IPS-18c (cell line): Measurements from ENCODE around the gene ST8SIA1.

ENCODE experiments used
- H3K4me3 ChIP-seq: 2 replicates; pipeline ENCODE4 v1.7.0; 2013; ENCODE audit warnings: low read depth, mild to moderate bottlenecking, low read length, moderate library complexity; ENCODE audit not compliant: insufficient read depth
- H3K9me3 ChIP-seq: one replicate; pipeline ENCODE4 v1.6.1; 2013; ENCODE audit warnings: mild to moderate bottlenecking, low read length, moderate library complexity; ENCODE audit not compliant: control insufficient read depth, insufficient read depth

Gene ST8SIA1

GRCh38 chr12:22229652-22230279 is 104.7 kb downstream of the ST8SIA1 start:
- Histone ChIP-seq H3K4me3 (no peak overlapping the region), H3K9me3 (no peaks in the 10 kb centered on the region)

- H3K9me3 ChIP-seq, result no peaks in the 10 kb centered on the region
Observed at GRCh38 chr12:22228022-22228875, 106.3 kb downstream of the ST8SIA1 start.

GRCh38 chr12:22223356-22223755 is 111.2 kb downstream of the ST8SIA1 start:
- no peak overlapping the region for H3K4me3 ChIP-seq
- no peaks in the 10 kb centered on the region for H3K9me3 ChIP-seq

More at GRCh38 chr12:22228022-22228875, 106.3 kb downstream of the ST8SIA1 start:
- no peak overlapping the region for H3K4me3 ChIP-seq

GRCh38 chr12:22217556-22217955 is 117.0 kb downstream of the ST8SIA1 start:
- Histone ChIP-seq H3K9me3 (no peaks in the 10 kb centered on the region), H3K4me3 (no peak overlapping the region)

DNA sequence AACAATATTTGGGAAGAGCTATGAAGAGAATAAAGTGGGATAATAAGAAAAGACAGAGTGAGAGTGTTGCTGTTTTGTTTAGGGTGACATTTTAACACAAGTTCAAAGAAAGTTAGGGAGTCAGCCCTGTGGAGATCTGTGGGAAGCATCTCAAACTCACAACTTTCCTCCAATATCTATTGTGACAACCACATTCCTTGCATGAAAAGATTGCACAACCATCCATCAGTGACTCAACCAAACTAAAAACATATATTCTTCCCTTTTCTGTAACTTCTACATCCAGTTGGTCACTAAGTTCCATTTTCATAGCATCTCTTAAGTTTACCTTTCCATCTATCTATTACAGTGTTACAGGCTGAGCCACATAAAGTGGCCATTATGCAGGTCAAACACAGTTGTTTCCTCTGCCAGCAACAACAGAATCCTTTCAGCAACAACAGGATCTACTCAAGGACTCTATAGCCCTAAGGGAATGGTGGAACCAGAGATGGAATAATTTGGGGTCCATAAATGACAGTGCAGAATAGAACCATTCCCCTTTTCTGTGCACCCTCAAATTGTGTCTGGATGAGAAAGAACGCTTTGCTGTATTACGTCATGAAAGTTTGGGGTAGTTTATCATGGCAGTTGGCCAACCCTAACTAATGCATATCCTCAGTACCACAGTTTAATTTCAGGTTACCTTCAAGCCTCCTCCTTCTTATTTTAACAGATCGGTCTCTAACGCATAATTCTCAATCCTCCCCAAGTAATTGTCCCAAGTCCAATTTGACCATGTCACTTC is 118.8 kb downstream of the ST8SIA1 start:
- no peak overlapping the region for H3K4me3 ChIP-seq
- H3K9me3 ChIP-seq, result no peaks in the 10 kb centered on the region

DNA sequence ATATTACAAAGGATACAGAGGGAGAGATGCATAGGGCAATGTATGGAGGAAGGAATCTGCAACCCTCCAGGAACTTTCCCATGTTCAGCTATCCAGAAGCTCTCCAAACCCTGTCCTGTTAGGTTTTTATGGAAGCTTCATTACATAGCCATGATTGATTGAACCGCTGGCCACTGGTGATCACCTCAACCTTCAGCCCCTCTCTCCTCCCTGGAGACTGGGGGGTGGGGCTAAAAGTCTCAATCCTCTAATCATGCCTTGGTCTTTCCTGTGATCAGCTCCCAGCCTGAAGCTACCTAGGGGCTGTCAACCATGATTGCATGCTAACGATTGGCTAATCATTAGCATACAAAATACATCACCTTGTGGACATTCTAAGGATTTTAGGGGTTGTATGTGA is 123.4 kb downstream of the ST8SIA1 start:
- H3K4me3 ChIP-seq, result no peak overlapping the region
- H3K9me3 ChIP-seq, result no peaks in the 10 kb centered on the region

DNA sequence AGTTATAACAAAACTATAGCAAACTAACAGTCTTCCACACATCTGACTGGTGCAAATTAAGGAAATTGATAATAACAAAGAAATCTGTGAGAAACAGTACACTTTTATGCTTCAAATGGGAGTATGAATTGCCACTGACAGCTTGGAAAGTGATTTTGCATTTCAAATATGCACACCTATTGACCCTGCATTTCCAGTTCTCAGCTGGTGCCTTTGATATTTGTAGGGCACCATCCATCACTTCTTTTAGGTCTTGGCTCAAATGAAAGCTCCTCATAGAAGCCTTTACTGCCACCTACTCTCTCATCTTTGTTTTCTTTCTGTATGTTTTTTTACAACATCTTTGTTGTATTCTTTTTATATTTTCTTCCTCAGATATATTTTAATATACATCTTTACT is 125.1 kb downstream of the ST8SIA1 start:
- H3K4me3 ChIP-seq, result no peak overlapping the region
- H3K9me3 ChIP-seq, result no peaks in the 10 kb centered on the region

DNA sequence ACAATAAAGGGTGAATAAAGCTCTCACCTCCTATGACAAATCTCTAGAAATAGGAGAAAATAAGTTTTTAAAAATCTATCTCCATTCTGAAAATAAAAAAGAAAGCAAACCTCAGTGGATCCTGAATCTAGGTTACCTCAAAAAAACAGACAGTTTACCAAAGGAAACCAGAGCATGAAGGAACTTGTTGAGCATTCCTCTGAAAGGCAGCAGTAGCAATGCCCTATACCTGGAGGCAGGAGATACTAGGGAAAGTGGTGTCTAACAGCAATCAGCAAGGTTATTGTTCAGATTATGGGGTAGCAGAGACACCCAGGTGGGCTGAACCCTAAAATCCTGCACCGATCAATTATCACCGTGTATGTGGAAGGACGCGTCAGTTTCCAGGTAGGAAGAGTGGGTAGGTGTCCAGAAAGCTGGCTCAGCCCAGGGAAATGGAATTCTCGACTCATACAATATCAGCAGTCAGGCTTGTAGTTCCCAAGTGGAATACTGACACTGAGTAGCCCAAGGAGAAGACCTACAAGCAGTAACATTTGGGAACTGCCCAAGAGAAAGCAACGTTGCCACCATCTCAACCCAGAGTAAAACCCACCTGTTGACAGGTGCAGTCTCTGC is 128.3 kb downstream of the ST8SIA1 start:
- no peak overlapping the region for H3K4me3 ChIP-seq
- peaks cover 2% of the 10 kb centered on the region for H3K9me3 ChIP-seq

- peaks cover 2% of the 10 kb centered on the region for H3K9me3 ChIP-seq
- no peak overlapping the region for H3K4me3 ChIP-seq
Observed at GRCh38 chr12:22204391-22204790, 130.1 kb downstream of the ST8SIA1 start.

- H3K4me3 ChIP-seq, result no peak overlapping the region
Observed at GRCh38 chr12:22202847-22203246, 131.7 kb downstream of the ST8SIA1 start.

GRCh38 chr12:22201101-22201500 is 133.4 kb downstream of the ST8SIA1 start:
- Histone ChIP-seq H3K9me3 (peaks cover 2% of the 10 kb centered on the region), H3K4me3 (no peak overlapping the region)

More at GRCh38 chr12:22202847-22203246, 131.7 kb downstream of the ST8SIA1 start:
- H3K9me3 ChIP-seq, result peaks cover 2% of the 10 kb centered on the region

DNA sequence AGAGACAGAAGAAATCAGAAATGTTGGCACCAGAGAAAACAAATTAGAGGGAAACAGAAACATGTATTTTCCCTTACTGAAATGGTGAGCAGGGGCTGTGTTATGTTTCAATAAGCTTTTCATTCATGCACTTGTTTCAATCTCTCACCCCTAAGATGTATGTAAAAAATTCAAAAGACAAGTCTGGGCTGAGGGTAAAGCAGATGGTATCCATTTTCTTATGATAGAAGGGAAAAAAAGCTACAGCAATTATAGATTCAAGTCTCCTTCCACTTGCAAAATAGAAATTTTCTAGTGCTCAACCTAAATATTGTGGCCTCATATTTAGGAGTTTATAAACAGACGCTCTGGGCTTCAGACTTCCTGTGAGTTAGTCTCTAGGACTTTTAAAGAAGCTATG is 138.3 kb downstream of the ST8SIA1 start:
- no peak overlapping the region for H3K4me3 ChIP-seq
- no peaks in the 10 kb centered on the region for H3K9me3 ChIP-seq

DNA sequence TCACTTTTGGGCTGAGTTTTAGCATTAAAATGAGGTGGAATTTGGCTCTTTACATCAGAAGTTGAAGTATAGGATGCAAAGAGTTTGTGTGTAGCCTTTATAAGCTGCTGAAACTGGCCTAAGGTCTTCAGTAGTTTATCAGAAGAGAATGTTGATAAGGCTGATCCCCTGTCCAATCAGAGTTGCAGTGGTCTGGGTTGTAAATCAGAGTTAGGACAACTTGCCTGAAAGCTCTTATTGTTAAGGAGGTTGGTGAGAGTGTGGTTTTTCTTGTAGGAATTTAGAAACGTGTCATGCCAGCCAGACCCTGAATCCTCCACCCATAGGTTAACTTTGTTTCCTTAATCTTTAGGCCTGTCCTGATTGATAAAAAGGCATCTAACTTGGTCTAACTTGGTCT is 143.5 kb downstream of the ST8SIA1 start:
- Histone ChIP-seq H3K4me3 (no peak overlapping the region), H3K9me3 (no peaks in the 10 kb centered on the region)

- H3K4me3 ChIP-seq, result no peak overlapping the region
Observed at GRCh38 chr12:22188431-22188830, 146.1 kb downstream of the ST8SIA1 start.

DNA sequence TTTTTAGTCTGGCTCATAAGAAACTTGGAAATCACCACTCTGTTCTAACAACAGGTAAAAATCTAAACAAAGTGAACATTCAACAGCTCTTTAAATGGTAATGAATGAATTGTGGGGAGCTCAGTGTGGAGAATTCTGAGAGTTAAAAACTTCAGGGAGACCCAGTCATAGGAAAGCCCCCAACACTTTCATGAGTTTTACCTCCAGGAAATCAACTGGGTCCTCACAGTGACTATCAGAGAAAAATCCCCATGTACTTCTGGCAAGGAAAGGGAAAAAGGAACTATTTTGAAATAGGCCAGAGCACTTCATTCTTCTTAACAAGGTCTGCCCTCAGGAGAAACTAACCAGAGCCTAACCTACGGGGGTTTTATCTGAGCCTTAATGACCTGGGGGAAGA is 153.8 kb downstream of the ST8SIA1 start:
- no peaks in the 10 kb centered on the region for H3K9me3 ChIP-seq
- no peak overlapping the region for H3K4me3 ChIP-seq

More at GRCh38 chr12:22188431-22188830, 146.1 kb downstream of the ST8SIA1 start:
- H3K9me3 ChIP-seq, result no peaks in the 10 kb centered on the region

DNA sequence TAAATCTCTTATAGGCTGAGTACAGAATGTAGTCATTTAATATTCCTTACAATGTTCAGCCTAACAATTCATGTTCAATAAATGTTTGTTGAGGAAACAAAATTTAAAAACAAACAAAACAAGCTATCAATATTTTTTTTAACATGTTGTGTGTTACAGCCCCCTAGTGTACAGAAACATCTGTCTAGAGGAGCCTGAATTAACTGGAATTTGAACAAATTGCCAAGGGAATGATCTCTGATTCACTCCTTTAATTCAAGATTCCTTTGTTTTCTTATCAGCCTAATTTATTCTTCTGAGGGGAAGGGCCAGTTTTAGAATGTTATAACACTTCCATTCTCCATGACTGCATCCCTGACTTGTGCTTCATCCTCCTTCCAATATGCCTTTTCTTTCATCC is 161.3 kb downstream of the ST8SIA1 start:
- no peak overlapping the region for H3K4me3 ChIP-seq
- H3K9me3 ChIP-seq, result no peaks in the 10 kb centered on the region

- Histone ChIP-seq H3K9me3 (no peaks in the 10 kb centered on the region), H3K4me3 (no peak overlapping the region)
Observed at GRCh38 chr12:22172501-22172900, 162.0 kb downstream of the ST8SIA1 start.
